IMR-90 (cell line): ENCODE results near the gene B3GAT2. TPM values are rescaled to one million over a fixed set of nuclear protein-coding genes. Genes with fewer than 3 reads are reported as not detected.

Experiments used
- ATAC-seq: fragments of 200-7000 bp; cut with Tn5 transposase; 2 replicates; pipeline ENCODE4 v1.9.1; 2020; ENCODE audit warnings: low read depth, mild to moderate bottlenecking, moderate library complexity
- BruUV-seq: library from RNA; stranded (reverse); fragments of 400-500 nt; replicated peaks from 2 replicates; lab custom pipeline; 2021; lab: Mats Ljungman, UMichigan
- CTCF ChIA-PET: fragments of 300-600 bp; formaldehyde crosslinking; extraction: SDS; loops from one replicate; lab custom pipeline; 2021; ENCODE audit warnings: antibody characterized with exemption; lab: Yijun Ruan, JAX
- POLR2A ChIA-PET: fragments of 300-600 bp; sonication (Branson Sonifier 250); formaldehyde crosslinking; loops from one replicate; lab custom pipeline; 2022; ENCODE audit warnings: antibody characterized with exemption; ENCODE audit not compliant: unreplicated experiment; lab: Charles Lee
- DNase-seq: peaks from one replicate; pipeline ENCODE4 v3.0.0; 2013
- H2AFZ ChIP-seq: replicated peaks from 2 replicates; pipeline ENCODE3; 2013; ENCODE audit warnings: low read length, mild to moderate bottlenecking; ENCODE audit not compliant: poor library complexity
- H2AK5ac ChIP-seq: 2 replicates; pipeline ENCODE4 v1.6.1; 2013; ENCODE audit warnings: low read depth, low read length, inconsistent platforms
- H2AK9ac ChIP-seq: replicated peaks from 2 replicates; pipeline ENCODE3; 2013; ENCODE audit warnings: mild to moderate bottlenecking, low read depth, low read length, moderate library complexity; ENCODE audit not compliant: poor library complexity
- H2BK120ac ChIP-seq: 2 replicates; pipeline ENCODE4 v1.6.1; 2013; ENCODE audit warnings: low read depth, low read length, inconsistent platforms
- H2BK15ac ChIP-seq: 3 replicates; pipeline ENCODE4 v1.6.1; 2013; ENCODE audit warnings: low read depth, low read length, inconsistent platforms
- H2BK20ac ChIP-seq: 2 replicates; pipeline ENCODE4 v1.6.1; 2013; ENCODE audit warnings: low read depth, mild to moderate bottlenecking, inconsistent platforms, low read length, moderate library complexity
- H2BK5ac ChIP-seq: 2 replicates; pipeline ENCODE4 v1.6.1; 2013; ENCODE audit warnings: mild to moderate bottlenecking, low read depth, low read length, inconsistent platforms; ENCODE audit not compliant: poor library complexity, severe bottlenecking
- H3K14ac ChIP-seq: replicated peaks from 2 replicates; pipeline ENCODE4 v1.6.1; 2013; ENCODE audit warnings: low read depth, low read length, inconsistent platforms
- H3K18ac ChIP-seq: 2 replicates; pipeline ENCODE4 v1.6.1; 2013; ENCODE audit warnings: low read depth, low read length, control low read depth
- H3K23ac ChIP-seq: 2 replicates; pipeline ENCODE4 v1.6.1; 2013; ENCODE audit warnings: low read depth, low read length, inconsistent platforms
- H3K27ac ChIP-seq: 2 replicates; pipeline ENCODE4 v1.5.1; 2013; ENCODE audit warnings: mild to moderate bottlenecking, control low read depth, low read length; ENCODE audit not compliant: insufficient read depth
- H3K27me3 ChIP-seq: 2 replicates; pipeline ENCODE4 v1.6.1; 2013; ENCODE audit warnings: low read length; ENCODE audit not compliant: control insufficient read depth, insufficient read depth
- H3K36me3 ChIP-seq: 2 replicates; pipeline ENCODE4 v1.6.1; 2013; ENCODE audit warnings: low read length, mixed read lengths; ENCODE audit not compliant: control insufficient read depth, insufficient read depth
- H3K4ac ChIP-seq: 2 replicates; pipeline ENCODE4 v1.6.1; 2013; ENCODE audit warnings: low read depth, low read length, inconsistent platforms
- H3K4me1 ChIP-seq: 2 replicates; pipeline ENCODE4 v1.6.1; 2013; ENCODE audit warnings: low read length, mixed read lengths; ENCODE audit not compliant: control insufficient read depth, insufficient read depth
- H3K4me2 ChIP-seq: 2 replicates; pipeline ENCODE4 v1.6.1; 2013; ENCODE audit warnings: low read depth, mild to moderate bottlenecking, control low read depth, low read length, moderate library complexity
- H3K4me3 ChIP-seq: 2 replicates; pipeline ENCODE4 v1.5.1; 2013; ENCODE audit warnings: low read depth, mild to moderate bottlenecking, control low read depth, low read length, moderate library complexity; ENCODE audit not compliant: insufficient read depth
- H3K56ac ChIP-seq: 2 replicates; pipeline ENCODE4 v1.6.1; 2013; ENCODE audit warnings: low read length, inconsistent platforms; ENCODE audit not compliant: insufficient read depth; ENCODE audit errors: extremely low read depth
- H3K79me1 ChIP-seq, 2 experiments: 2 replicates each; pipeline ENCODE4 v1.6.1; 2013; ENCODE audit warnings: low read length in 2 of 2, inconsistent platforms in 1 of 2, low read depth in 1 of 2
- H3K9ac ChIP-seq: 2 replicates; pipeline ENCODE4 v1.6.1; 2013; ENCODE audit warnings: low read depth, low read length, control low read depth
- H3K9me1 ChIP-seq: 2 replicates; pipeline ENCODE4 v1.6.1; 2013; ENCODE audit warnings: low read length, inconsistent platforms; ENCODE audit not compliant: insufficient read depth
- H3K9me3 ChIP-seq: 2 replicates; pipeline ENCODE4 v1.6.1; 2013; ENCODE audit warnings: low read length; ENCODE audit not compliant: control insufficient read depth, insufficient read depth
- H4K20me1 ChIP-seq: 2 replicates; pipeline ENCODE4 v1.6.1; 2013; ENCODE audit warnings: low read length, inconsistent platforms; ENCODE audit not compliant: insufficient read depth
- H4K5ac ChIP-seq: 2 replicates; pipeline ENCODE4 v1.6.1; 2013; ENCODE audit warnings: mild to moderate bottlenecking, low read depth, low read length, control low read depth
- H4K8ac ChIP-seq, 2 experiments: 2 replicates each; pipeline ENCODE4 v1.6.1; 2013; ENCODE audit warnings: low read depth in 2 of 2, low read length in 2 of 2, control low read depth in 1 of 2, inconsistent platforms in 1 of 2
- H4K91ac ChIP-seq: 2 replicates; pipeline ENCODE4 v1.6.1; 2013; ENCODE audit warnings: low read depth, low read length, inconsistent platforms; ENCODE audit not compliant: insufficient read depth
- BHLHE40 ChIP-seq: fragments of 150-350 bp; IDR thresholded peaks from 2 replicates; pipeline ENCODE4 v1.6.1; 2016; ENCODE audit warnings: mild to moderate bottlenecking, low read depth, low read length
- NFE2L2 ChIP-seq: fragments of 150-350 bp; IDR thresholded peaks from 2 replicates; pipeline ENCODE4 v1.6.1; 2016; ENCODE audit warnings: low read depth, mild to moderate bottlenecking, low read length
- RFX5 ChIP-seq: IDR thresholded peaks from 2 replicates; pipeline ENCODE4 v1.8.0; 2012; ENCODE audit warnings: low read depth, mild to moderate bottlenecking, low read length, moderate library complexity
- WGBS, 2 experiments: methylation state at CpG; one replicate each; pipeline versions ENCODE4 v1.1.5 to v1.1.7; 2013; ENCODE audit warnings: missing lambda C conversion rate in 2 of 2; ENCODE audit not compliant: insufficient read length in 1 of 2; ENCODE audit errors: extremely low coverage in 2 of 2; 5-methylcytosine and 5-hydroxymethylcytosine counted together
- dilution Hi-C: fragments of 300-500 bp; cut with HindIII; formaldehyde crosslinking; loops from one replicate; pipeline ENCODE4 v1.14.3; 2018; ENCODE audit warnings: low sequenced_read_pairs; ENCODE audit not compliant: unreplicated experiment
- in situ Hi-C: fragments of 300-500 bp; cut with MboI; formaldehyde crosslinking; loops from 3 replicates; pipeline ENCODE4 v1.14.3; 2019; ENCODE audit warnings: low sequenced_read_pairs, inconsistent platforms, mixed read lengths
- intact Hi-C: fragments of 100-400 bp; cut with micrococcal nuclease; formaldehyde crosslinking; loops from 2 replicates; pipeline ENCODE4 v1.10.0; 2022
- polyA plus RNA-seq, 3 experiments: library from polyadenylated mRNA; depleted of rRNA; stranded (reverse); fragments of >200 nt; gene quantifications; 2 replicates each; pipeline ENCODE4 v1.2.3, GENCODE V29; 2012; ENCODE audit warnings: low replicate concordance in 1 of 3
- total RNA-seq: library from RNA; depleted of rRNA; stranded (reverse); fragments of >200 nt; gene quantifications from 2 replicates; pipeline ENCODE4 v1.2.3, GENCODE V29; 2012

The B3GAT2 gene
- total and polyA plus RNA-seq, 2 of the 4 experiments (the other 2 are of a cell fraction) = 0.02 TPM; not detected in 1

DNA sequence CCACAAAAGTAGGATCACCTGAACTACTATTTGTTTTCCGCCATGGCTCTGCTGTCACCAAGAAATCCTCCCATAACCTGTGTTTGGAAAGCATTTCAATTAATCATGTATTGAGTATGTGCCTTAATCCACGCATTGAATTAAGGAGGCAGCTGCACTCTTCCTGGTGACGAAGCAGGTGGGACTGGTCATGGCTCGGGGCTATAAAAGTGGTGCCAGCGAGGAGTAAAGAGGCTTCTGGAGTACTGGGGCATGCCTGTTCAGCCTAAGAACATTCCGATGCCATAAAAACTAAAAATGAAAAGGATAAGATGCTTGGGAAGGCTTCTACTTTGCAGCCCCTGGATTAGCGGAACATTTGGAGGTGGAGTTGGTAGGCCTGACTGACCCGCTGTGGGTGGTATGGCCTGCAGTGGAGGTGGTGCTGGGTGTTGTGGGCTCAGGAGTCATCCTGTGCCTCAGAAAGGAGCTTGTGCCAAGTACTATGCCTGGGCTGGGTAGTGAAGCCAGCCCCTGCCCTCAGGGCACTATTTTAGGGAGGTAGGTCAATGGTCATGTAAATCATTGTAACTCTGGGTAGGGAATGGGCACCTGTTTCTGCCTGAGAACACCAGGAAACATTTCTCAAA is 110.5 kb downstream of the B3GAT2 start:
- no peak overlapping the region for H3K18ac ChIP-seq
- dilution Hi-C loops (no loop called here), in situ Hi-C loops (no loop called here), intact Hi-C loops (no loop called here)
- H3K27ac ChIP-seq = no peak overlapping the region
- no peak overlapping the region for H3K4ac ChIP-seq
- H3K23ac ChIP-seq = no peak overlapping the region
- no peaks in the 10 kb centered on the region; the same call in 1 of the 2 replicates for H4K20me1 ChIP-seq
- no peak overlapping the region for H2BK120ac ChIP-seq
- H3K4me1 ChIP-seq = peaks cover 4% of the 10 kb centered on the region; the same call in 1 of the 2 replicates
- no peaks in the 10 kb centered on the region for H3K9me3 ChIP-seq
- H3K4me3 ChIP-seq = no peak overlapping the region
- no peak overlapping the region for H3K14ac ChIP-seq
- H3K56ac ChIP-seq = no peak overlapping the region
- no peak overlapping the region for H2AK9ac ChIP-seq
- no TSS peak for BruUV-seq
- peaks cover 0 to 3% of the 10 kb centered on the region in 2 experiments; a peak in 2 of 4 replicates for H3K79me1 ChIP-seq
- H3K27me3 ChIP-seq = no peaks in the 10 kb centered on the region
- no peak overlapping the region for H4K8ac ChIP-seq
- H2BK20ac ChIP-seq = no peak overlapping the region
- H2AFZ ChIP-seq = no peak overlapping the region
- H2AK5ac ChIP-seq = no peak overlapping the region
- ATAC-seq (no peak), DNase-seq (no peak)
- no peaks in the 10 kb centered on the region; the same call in 1 of the 2 replicates for H3K36me3 ChIP-seq
- H3K9ac ChIP-seq = no peak overlapping the region
- H4K5ac ChIP-seq = no peak overlapping the region
- WGBS, 2 experiments = 95% methylated on average over 5 of the region's 8 CpGs; no CpG with 5 or more reads in 1 of the 2 experiments
- CTCF ChIA-PET = no interaction called here
- H4K91ac ChIP-seq = no peak overlapping the region
- H2BK5ac ChIP-seq = no peak overlapping the region
- TF ChIP-seq BHLHE40 = no peak
- no peak for TF ChIP-seq NFE2L2
- no peak for TF ChIP-seq RFX5
- H2BK15ac ChIP-seq = no peak overlapping the region
- H3K4me2 ChIP-seq = no peak overlapping the region
- no peaks in the 10 kb centered on the region for H3K9me1 ChIP-seq
- POLR2A ChIA-PET = no interaction called here
